Smooth muscle cell of bladder (primary cell): ENCODE data around the gene ME1. TPM values are rescaled to one million over a fixed set of nuclear protein-coding genes. Genes with fewer than 3 reads are reported as not detected.

Experiments used
- total RNA-seq: library from RNA; depleted of rRNA; stranded (reverse); fragments of >200 nt; gene quantifications from 2 replicates; pipeline ENCODE4 v1.2.3, GENCODE V29; 2014

Gene ME1
- 28.3 and 30.8 TPM in 2 replicates for total RNA-seq

DNA sequence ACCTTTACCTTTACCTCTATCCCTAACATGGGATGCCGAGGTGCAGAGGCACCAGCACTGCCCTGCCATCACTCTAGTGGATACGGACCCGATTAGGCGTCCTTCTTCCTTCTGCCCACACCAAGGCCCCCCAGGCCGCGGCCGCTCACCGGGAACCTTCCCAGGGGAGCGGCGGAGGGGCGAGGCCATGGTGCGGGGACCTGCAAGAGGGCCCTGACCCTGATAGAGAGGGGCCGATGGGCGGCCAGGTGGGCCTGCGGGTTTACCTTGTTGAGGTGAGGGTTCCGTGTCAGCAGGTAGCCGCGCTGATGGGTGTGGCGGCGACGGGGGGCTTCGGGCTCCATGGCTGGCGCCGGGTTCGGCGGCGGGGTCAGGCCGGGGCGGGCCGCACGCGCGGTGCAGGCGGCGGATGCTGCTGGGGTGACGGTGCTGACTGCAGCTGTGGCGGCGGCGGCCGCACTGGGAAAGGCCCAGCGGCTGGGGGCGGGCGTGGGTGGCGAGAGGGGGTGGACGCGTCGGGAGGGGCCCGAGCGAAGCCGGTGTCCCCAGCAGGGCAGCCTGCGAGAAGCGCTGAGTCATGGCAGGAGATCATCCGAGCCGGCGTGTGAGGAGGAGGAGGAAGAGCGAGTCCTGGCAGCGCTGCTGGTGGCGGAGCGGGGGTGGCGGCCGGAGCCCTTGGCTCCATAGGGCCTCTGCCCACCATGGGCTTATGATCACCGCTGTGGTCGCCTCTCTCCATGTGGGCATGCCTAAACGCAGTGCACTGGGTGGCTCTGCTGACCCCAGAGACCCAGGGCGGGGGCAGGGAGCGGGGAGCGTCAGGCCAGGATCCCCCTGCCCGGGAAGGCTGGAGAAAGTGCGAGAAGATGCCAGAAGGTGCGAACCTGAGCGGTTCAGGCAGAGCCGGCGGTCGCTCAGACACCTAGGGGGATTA, at the start of gene ME1:
Gene ME1 (minus strand): TSS at position 441 of the 934 bp plus-strand sequence. CDS start 97 bp downstream, at position 344.

DNA sequence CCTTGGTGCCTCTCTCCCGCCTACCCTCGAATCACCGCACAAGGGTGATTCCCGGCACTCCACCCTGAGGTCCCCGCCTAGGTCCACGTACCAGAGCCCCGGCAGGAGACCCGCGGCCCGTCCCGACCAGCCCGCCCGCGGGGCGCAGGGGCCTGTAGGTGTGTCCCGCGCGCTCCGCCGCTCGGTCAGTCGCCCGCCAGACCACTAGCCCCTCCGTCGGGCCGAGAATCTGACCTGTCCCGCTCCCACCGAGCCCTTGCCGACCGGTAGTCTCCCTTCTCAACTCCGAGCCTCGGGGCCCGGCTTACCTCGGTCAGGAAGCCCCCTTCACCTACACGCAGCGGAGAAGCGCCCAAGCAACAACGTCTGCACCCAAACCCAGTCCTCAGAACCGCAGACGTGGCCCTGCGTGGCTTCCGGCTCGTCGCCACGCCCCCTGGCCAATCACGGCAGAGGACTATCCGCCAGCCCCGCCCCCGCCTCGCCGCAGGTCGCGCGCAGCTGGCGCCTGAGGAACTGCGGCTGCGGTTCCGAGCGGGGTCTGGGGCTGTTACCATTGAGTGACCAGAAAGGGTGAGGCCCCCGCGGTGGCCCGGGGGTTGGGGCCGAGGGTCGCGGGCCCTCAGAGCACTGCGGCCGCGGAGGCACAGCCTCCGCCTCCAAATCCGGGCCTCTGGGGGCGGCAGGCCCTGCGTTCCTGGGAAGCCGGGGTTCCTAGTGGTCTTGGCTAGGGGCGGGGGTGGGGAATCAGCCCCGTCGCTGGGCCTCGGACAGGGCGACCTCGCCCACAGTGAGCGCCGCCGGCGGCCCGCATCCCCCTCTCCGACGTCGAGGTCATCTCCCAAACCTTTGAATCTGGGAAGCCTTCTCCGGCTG, 237.7 kb downstream of the ME1 start, which contains the start of the genes PGM3 and RWDD2A:
Gene PGM3 (minus strand): TSS at position 395 of the 876 bp plus-strand sequence. CDS start 2,253 bp downstream, outside the sequence.
Gene RWDD2A (plus strand): TSS at position 487 of the 876 bp plus-strand sequence. CDS start 1,095 bp downstream, outside the sequence.

Other genes with a start within 250 kb of the ME1 start
- 156 and 176 TPM in 2 replicates for gene PGM3, start 237.8 kb downstream of the ME1 start, total RNA-seq
- gene RWDD2A, start 237.7 kb downstream of the ME1 start, total RNA-seq = 5.0 and 5.9 TPM in 2 replicates
- gene PRSS35, start 81.5 kb upstream of the ME1 start, total RNA-seq = 6.1 and 9.7 TPM in 2 replicates